HL-60 (cell line): Measurements from ENCODE around the gene NPM1.

Experiments used
- REST ChIP-seq: IDR thresholded peaks from 2 replicates; pipeline ENCODE4 v1.6.1; 2012; ENCODE audit warnings: low read depth; ENCODE audit not compliant: insufficient replicate concordance
- TF ChIP-seq, protein P1 (sequence below): IDR thresholded peaks from one replicate; pipeline ENCODE4 v1.5.1; 2011; ENCODE audit warnings: low read length, control low read depth, inconsistent platforms; ENCODE audit not compliant: insufficient read depth

GRCh38 chr5:171431251-171431777 is 43.7 kb downstream of the NPM1 start:
- TF ChIP-seq, protein P1, sequence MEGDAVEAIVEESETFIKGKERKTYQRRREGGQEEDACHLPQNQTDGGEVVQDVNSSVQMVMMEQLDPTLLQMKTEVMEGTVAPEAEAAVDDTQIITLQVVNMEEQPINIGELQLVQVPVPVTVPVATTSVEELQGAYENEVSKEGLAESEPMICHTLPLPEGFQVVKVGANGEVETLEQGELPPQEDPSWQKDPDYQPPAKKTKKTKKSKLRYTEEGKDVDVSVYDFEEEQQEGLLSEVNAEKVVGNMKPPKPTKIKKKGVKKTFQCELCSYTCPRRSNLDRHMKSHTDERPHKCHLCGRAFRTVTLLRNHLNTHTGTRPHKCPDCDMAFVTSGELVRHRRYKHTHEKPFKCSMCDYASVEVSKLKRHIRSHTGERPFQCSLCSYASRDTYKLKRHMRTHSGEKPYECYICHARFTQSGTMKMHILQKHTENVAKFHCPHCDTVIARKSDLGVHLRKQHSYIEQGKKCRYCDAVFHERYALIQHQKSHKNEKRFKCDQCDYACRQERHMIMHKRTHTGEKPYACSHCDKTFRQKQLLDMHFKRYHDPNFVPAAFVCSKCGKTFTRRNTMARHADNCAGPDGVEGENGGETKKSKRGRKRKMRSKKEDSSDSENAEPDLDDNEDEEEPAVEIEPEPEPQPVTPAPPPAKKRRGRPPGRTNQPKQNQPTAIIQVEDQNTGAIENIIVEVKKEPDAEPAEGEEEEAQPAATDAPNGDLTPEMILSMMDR = no peak
- no peak for TF ChIP-seq REST
